ENCODE data around the gene COL23A1. TPM values are rescaled to one million over a fixed set of nuclear protein-coding genes. Genes with fewer than 3 reads are reported as not detected.

COL23A1 gene
- total RNA-seq, 1 experiment from 2014 or later = not detected

DNA sequence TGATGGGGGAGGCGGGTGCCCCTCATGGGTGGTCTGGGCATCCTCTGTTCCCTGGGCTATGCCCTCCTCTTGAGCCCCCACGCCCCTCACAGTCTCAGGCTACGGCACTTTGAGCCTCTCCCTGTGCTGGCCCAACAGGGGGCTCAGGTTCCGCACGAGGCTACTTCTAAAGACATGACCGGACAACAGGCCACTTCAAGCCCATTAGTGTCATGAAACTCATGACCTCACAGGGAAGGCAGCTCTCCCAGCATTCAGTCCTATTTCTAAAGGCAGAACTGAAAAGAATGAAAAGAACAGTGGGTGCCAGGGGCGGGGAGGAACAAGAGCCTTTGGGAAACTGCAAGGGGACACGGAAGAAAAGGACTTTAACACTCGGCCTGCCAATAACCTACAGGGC, 45.0 kb downstream of the COL23A1 start:
- POLR2A ChIA-PET (ENCODE audit: unreplicated experiment) = no interaction called here
- Histone ChIP-seq H3K79me2 (ENCODE audit: low read length) (no peaks in the 10 kb centered on the region), H3K9me2 (replicated peaks; ENCODE audit: low read length) (no peaks in the 10 kb centered on the region), H3K36me3 (ENCODE audit: low read depth, low read length) (no peaks in the 10 kb centered on the region), H2AFZ (ENCODE audit: low read length) (no peak overlapping the region), H3K27ac (ENCODE audit: low read length) (no peak overlapping the region), H4K20me1 (ENCODE audit: low read length) (no peaks in the 10 kb centered on the region), H3K4me1 (ENCODE audit: insufficient read depth, low read length) (no peaks in the 10 kb centered on the region), H3K9me3 (ENCODE audit: low read length) (no peaks in the 10 kb centered on the region), H3F3A (ENCODE audit: low read length, unreplicated experiment) (no peaks in the 10 kb centered on the region), H3K4me2 (ENCODE audit: low read length) (no peak overlapping the region), H3K4me3 (ENCODE audit: low read length) (no peak overlapping the region), H3K9ac (ENCODE audit: low read length) (no peak overlapping the region), H3K27me3 (ENCODE audit: low read length) (peaks cover 42% of the 10 kb centered on the region)
- intact Hi-C loops (cut with micrococcal nuclease) = no loop called here
- BruUV-seq (replicated peaks) = no TSS peak
- DNase-seq = no peak
- TF ChIP-seq CTCF (conservative IDR thresholded peaks at IDR 0.05; ENCODE audit: low read depth, low read length) (no peak), EZH2phosphoT487 (IDR thresholded peaks at IDR 0.05; ENCODE audit: borderline replicate concordance, low read length) (no peak), EZH2 (IDR thresholded peaks at IDR 0.05; ENCODE audit: low read length, unreplicated experiment) (no peak)
- CTCF ChIA-PET = no interaction called here
- no peak for ATAC-seq

DNA sequence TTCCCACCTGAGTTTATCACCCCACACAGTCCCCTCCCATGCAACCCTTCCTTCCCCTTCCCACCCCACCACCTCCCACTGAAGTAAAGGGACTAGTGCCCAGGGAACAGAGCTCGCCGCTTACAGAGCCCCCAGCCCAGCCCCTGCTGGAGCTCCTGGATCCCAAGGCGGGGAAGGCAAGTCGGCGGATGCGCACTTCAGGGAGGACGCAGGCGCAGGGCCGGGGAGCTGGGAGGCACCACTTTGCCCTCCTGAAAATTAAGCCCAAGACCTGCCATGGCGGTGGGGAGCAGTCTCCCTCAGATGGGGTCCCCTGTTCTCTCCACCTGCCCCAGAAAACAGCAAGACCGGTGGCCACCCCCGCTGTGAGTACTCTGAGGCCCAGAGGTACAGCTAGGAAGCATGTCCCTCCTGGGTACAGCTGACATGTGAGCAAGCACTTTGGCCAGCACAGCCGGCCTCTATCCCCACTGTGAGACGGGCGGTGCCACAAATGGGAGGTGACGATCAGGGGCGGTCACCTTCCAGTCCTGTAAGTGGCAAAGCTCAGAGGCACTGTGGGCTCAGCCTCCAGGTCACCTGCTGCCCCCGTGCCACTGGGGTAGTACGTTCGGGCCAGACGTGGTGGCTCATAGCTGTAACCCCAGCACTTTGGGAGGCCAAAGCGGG, 45.9 kb downstream of the COL23A1 start:
- ChIA-PET CTCF (no interaction called here), POLR2A (ENCODE audit: unreplicated experiment) (no interaction called here)
- ATAC-seq (no peak), DNase-seq (no peak)
- Histone ChIP-seq H3K4me1 (ENCODE audit: insufficient read depth, low read length) (no peaks in the 10 kb centered on the region), H3K36me3 (ENCODE audit: low read depth, low read length) (no peaks in the 10 kb centered on the region), H3K9ac (ENCODE audit: low read length) (no peak overlapping the region), H3K4me3 (ENCODE audit: low read length) (no peak overlapping the region), H3K9me2 (replicated peaks; ENCODE audit: low read length) (no peaks in the 10 kb centered on the region), H3F3A (ENCODE audit: low read length, unreplicated experiment) (no peaks in the 10 kb centered on the region), H3K27me3 (ENCODE audit: low read length) (peaks cover 42% of the 10 kb centered on the region), H3K27ac (ENCODE audit: low read length) (no peak overlapping the region), H4K20me1 (ENCODE audit: low read length) (no peaks in the 10 kb centered on the region), H3K4me2 (ENCODE audit: low read length) (no peak overlapping the region), H3K9me3 (ENCODE audit: low read length) (no peaks in the 10 kb centered on the region), H2AFZ (ENCODE audit: low read length) (no peak overlapping the region), H3K79me2 (ENCODE audit: low read length) (no peaks in the 10 kb centered on the region)
- no TSS peak for BruUV-seq (replicated peaks)
- intact Hi-C loops (cut with micrococcal nuclease) = no loop called here
- TF ChIP-seq CTCF (conservative IDR thresholded peaks at IDR 0.05; ENCODE audit: low read depth, low read length) (no peak), EZH2 (IDR thresholded peaks at IDR 0.05; ENCODE audit: low read length, unreplicated experiment) (no peak), EZH2phosphoT487 (IDR thresholded peaks at IDR 0.05; ENCODE audit: borderline replicate concordance, low read length) (no peak)

GRCh38 chr5:178542455-178542854, 47.7 kb downstream of the COL23A1 start:
- H3K9me2 ChIP-seq (replicated peaks; ENCODE audit: low read length) = no peaks in the 10 kb centered on the region
- POLR2A ChIA-PET (ENCODE audit: unreplicated experiment) = no interaction called here
- no TSS peak for BruUV-seq (replicated peaks)
- TF ChIP-seq EZH2 (IDR thresholded peaks at IDR 0.05; ENCODE audit: low read length, unreplicated experiment) (no peak), EZH2phosphoT487 (IDR thresholded peaks at IDR 0.05; ENCODE audit: borderline replicate concordance, low read length) (no peak), CTCF (conservative IDR thresholded peaks at IDR 0.05; ENCODE audit: low read depth, low read length) (no peak)
- no peaks in the 10 kb centered on the region for H3K79me2 ChIP-seq (ENCODE audit: low read length)
- CTCF ChIA-PET = no interaction called here
- no peak for ATAC-seq
- no peaks in the 10 kb centered on the region for H3K9me3 ChIP-seq (ENCODE audit: low read length)
- H4K20me1 ChIP-seq (ENCODE audit: low read length) = no peaks in the 10 kb centered on the region
- no peaks in the 10 kb centered on the region for H3F3A ChIP-seq (ENCODE audit: low read length, unreplicated experiment)
- no peaks in the 10 kb centered on the region for H3K36me3 ChIP-seq (ENCODE audit: low read depth, low read length)
- peaks cover 42% of the 10 kb centered on the region for H3K27me3 ChIP-seq (ENCODE audit: low read length)
- no peak overlapping the region for H2AFZ ChIP-seq (ENCODE audit: low read length)
- H3K27ac ChIP-seq (ENCODE audit: low read length) = no peak overlapping the region
- no peak for DNase-seq
- no peaks in the 10 kb centered on the region for H3K4me1 ChIP-seq (ENCODE audit: insufficient read depth, low read length)
- H3K4me3 ChIP-seq (ENCODE audit: low read length) = no peak overlapping the region
- no peak overlapping the region for H3K4me2 ChIP-seq (ENCODE audit: low read length)
- intact Hi-C loops (cut with micrococcal nuclease) = no loop called here
- no peak overlapping the region for H3K9ac ChIP-seq (ENCODE audit: low read length)

All from PC-3 (cell line).